22Rv1 (cell line): ENCODE data around the gene TMED5.

Source experiments
- ZFX ChIP-seq: fragments of 450-650 bp; IDR thresholded peaks from 2 replicates; pipeline ENCODE4 v1.6.1; 2017; ENCODE audit warnings: antibody characterized with exemption, borderline replicate concordance
- TF ChIP-seq, protein P1 (sequence below): fragments of 450-650 bp; IDR thresholded peaks from 2 replicates; pipeline ENCODE4 v1.5.1; 2017; ENCODE audit warnings: mild to moderate bottlenecking

DNA sequence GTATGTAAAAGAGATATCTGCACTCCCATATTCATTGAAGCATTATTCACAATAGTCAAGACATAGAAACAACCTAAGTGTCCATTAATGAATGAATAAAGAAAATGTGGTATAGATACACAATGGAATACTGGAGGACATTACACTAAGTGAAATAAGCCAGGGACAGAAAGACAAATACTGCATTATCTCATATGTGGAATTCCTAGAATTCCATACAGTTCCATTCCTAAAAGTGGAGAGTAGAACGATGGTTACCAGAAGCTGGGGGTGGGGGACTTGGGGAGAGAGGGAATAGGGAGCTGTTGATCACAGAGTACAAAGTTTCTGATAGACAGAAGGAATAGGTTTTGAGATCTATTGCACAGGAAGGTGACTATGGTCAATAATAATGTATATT, 7.4 kb downstream of the TMED5 start:
- TF ChIP-seq, protein P1, sequence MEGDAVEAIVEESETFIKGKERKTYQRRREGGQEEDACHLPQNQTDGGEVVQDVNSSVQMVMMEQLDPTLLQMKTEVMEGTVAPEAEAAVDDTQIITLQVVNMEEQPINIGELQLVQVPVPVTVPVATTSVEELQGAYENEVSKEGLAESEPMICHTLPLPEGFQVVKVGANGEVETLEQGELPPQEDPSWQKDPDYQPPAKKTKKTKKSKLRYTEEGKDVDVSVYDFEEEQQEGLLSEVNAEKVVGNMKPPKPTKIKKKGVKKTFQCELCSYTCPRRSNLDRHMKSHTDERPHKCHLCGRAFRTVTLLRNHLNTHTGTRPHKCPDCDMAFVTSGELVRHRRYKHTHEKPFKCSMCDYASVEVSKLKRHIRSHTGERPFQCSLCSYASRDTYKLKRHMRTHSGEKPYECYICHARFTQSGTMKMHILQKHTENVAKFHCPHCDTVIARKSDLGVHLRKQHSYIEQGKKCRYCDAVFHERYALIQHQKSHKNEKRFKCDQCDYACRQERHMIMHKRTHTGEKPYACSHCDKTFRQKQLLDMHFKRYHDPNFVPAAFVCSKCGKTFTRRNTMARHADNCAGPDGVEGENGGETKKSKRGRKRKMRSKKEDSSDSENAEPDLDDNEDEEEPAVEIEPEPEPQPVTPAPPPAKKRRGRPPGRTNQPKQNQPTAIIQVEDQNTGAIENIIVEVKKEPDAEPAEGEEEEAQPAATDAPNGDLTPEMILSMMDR: no peak
- TF ChIP-seq ZFX: no peak
